ENCODE results near the gene CDK5RAP2.
"Not testable (repeated sequence)": the region's sequence is repeated elsewhere in the genome, so short reads cannot be mapped to it uniquely, and the experiment has no call there.

The CDK5RAP2 gene

DNA sequence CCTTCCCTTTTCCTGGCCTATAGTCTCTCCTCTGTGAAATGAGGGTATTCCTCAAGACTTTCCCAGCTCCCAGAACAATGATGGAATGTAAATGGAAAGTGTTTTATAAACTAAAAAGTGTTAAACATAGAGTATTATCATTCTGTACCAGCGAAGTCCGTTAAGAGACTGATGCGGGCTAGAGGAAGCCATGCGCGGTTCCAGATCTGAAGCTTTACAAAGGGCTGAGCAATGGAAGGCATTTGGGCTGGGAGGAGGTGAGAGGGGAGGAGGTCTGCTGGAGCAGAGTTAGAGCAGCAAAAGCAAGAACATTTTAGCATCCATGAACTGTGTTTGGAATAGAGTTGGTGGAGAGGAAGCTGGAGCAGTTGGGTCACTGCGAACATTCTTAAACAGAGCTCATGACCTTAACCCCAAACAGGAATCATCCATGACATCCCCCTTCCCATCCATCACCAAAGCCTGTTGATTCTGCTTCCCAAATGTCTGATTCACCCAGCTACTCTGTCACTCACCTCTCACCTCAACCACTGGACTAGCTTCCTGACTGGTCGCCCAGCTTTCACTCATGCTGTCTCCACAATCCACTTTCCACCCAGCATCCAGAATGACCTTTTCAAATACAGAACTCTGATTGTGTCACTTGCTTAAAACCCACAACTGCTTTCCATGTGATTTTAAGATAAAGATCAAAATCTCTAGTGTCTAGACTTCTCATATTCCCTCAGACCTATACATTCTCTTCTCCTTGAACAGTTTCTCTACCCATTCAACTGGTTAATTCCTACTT, 37.1 kb downstream of the CDK5RAP2 start:
- no peak for DNase-seq

DNA sequence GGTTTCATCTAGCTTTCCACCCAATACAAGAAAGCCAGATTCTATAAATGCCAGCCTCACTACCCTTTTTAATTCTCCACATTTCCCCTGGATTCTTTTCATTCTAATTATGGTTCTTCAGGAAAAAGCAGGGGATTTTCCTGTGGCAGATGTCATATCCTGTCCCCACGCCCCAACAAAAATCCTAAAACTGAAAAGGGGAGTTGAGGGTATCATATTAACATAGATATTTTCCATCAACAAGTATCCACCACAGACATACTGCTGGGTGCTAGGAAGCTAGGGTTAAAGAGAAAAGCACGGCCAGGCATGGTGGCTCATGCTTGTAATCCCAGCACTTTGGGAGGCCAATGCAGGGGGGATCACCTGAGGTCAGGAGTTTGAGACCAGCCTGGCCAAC, 38.0 kb downstream of the CDK5RAP2 start:
- DNase-seq = no peak

DNA sequence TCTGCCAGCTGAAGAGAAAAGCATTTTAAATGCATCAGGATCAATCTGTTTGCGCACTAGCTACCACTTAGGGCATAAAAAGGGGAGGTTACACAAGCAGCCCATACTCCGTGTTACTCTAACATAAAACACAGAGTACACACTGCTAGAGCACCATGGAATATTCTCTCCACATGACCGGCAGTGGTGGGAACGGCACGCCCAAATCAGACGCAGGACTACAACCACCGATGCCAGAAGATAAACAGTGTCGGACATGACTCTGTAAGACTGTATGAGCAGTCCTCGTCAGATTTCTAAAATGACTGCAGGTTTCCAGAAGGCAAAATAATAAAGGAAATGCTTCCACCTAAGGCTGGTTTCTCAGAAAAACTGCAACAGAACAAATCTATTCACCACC, 40.0 kb downstream of the CDK5RAP2 start:
- no peak for DNase-seq

GRCh38 chr9:120538339-120538738, 41.6 kb downstream of the CDK5RAP2 start:
- no peak for DNase-seq

DNA sequence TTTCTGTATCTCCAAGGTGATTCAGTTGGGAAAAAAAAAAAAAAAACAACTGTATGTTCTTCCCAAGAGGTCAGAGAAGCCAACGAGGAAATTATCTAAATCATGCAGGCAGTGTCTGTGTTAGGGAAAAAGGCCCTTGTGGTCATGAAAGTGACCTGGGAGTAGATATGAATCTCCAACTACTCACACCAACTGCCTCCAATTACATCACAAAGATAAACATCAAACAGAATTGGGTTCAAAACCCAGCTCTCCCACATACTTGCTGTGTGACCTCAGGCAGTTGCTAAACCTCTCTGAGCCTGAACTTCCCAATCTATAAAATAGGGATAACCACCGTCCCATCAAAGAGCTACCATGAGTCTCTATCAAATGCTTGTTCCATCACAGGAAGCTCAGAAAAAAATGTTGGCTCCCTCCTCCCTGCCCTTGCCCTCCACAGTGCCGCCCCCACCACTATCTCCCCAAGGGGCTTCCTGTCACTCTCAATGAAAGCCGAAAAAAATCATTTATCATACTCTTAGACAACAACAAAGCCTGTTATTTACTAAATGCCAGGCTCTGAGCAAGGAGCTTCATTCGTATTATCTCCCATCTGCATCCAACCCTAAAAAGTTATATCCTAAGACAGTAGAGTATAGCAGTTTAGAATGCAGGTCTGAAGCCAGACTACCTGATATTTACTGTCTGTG, 42.9 kb downstream of the CDK5RAP2 start:
- DNase-seq = no peak

DNA sequence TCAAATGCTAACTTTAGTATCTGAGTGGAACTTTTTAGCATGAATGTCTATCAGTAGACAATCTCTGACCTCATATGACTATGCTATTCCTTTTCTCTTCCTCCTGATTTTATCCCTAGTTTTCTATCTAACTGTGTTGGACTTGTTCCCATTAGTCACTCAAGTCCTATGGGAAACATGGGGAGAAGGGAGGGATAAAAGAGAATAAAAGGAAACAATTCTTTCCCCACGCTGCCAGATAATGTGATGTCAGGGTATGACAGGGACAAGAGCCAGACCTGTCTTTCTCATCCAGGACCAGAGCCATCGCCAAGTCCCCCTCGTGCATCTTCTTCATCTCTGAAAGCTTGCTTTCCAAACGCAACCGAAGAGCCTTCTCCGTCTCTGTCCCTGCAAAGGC, 43.9 kb downstream of the CDK5RAP2 start:
- no peak for DNase-seq

DNA sequence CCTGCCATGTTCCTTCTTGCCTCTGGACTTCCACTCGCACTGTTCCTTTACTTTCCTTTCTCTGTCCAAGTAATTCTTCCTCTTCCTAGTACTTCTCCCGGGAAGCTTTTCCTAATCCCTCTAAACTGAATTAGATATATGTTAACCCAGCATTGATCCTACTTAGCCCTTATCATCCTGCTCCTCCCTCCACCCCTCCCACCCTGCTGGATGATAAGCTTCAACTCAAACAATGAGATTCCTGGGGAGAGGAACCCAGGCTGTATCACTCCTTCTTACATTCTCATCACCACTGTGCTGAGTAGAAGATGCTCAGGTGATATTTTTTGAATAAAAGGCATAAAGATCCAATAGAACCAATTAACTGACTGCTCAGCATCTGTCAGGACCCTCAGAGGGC, 45.7 kb downstream of the CDK5RAP2 start:
- DNase-seq = no peak

DNA sequence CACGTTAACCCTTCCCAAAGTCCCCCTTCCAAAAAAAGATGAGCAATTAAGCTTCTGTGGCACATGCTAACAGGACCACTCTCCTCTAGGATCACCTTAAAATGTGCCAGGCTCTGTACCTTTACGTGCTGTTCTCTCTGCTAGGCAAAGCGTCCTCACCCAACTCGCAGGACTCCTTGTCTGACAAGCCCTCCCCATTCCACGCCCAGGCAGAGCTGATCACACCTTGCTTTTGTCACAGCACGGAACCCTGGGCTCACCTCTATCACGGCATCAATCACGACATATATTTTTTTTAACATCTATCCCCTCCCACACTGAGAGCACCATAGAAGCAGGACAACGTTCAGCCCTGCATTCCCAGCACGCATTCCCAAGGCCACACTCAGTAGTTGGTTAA, 47.1 kb downstream of the CDK5RAP2 start:
- DNase-seq = no peak

DNA sequence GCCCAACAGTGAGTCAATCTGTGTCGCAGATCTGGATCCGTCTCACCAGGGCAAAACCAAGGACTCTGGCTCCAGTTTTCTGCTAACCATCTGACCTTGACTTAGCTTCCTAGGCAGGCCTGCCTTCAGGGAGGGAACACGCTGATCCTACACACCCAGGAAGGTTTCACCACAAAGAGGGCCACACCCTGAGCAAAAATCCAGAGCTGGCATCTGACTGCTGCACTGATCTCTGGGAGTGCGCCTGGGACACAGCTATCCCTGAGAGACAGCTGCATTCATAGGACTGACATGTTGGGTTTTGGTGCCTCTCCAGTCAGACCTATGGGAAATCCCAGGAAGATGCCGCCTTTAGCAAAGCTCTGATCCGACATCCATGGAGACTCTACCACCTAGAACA, 47.5 kb downstream of the CDK5RAP2 start:
- no peak for DNase-seq

DNA sequence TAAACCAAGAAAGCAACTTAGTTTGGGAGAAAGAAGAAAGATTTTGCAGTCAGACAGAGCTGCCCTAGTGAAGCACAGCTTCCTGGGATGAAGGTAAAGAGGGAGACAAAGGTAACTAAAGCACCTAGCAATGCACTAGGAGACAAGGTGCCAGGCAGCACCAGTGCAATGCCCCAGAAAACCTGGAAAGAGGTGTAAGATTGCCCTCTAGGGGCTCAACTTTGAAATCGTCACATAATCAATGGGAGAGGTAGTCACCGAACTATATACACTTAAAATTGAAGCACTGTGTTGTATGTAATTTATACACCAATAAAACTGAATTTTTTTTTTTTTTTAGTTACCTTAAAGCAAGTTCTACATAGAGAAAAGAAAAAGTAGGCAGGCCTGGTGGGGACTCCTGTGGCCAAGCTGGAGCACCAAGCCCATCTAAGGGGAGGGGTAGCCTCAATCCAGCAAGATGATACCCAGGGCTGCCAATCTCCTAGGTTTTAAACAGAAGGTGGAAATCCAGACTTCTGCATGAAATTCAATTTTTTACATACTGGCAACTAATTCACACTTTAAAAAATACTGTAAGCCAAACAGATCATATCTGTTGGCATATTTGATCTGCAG, 48.2 kb downstream of the CDK5RAP2 start:
- no peak for DNase-seq

DNA sequence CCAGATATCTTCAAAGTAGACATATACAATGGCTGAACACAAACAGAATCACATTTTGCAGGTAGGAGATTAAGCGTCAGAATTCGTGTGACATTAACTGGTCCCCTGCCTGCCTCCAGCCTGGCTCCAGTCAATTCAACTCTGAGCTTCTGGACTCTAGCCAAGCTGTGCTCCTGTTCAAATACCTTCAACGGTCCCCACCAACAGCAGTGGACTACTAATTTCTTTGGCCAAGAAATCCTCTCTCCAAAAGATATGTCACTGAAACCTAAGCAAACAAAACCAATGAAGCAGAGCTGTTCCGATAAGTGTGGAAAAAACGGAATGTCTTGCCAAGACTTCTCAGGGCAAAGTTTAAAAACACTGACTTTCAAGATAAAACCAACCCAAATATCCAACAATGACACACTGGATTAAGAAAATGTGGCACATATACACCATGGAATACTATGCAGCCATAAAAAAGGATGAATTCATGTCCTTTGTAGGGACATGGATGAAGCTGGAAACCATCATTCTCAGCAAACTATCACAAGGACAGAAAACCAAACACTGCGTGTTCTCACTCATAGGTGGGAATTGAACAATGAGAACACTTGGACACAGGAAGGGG, 49.6 kb downstream of the CDK5RAP2 start:
- not testable (repeated sequence) for DNase-seq

DNA sequence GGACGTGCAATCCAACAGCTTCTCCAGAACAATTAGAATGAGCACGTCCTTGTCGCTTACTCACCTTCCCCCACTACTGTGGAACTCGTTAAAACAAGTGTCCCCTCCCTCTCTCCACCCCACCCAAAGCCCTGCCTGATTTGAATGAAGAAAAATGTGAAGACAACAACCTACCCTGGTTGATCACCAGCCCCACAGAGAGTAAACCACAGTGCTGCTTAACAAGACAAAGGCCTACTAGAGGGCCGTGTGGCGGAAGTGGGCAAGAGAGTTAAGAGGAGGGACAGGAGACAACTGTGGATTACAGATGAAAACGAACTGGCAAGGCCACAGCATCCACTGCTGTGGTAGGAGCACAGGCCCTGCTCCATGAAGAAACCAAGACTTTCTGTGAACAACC, 51.1 kb downstream of the CDK5RAP2 start:
- DNase-seq = no peak

DNA sequence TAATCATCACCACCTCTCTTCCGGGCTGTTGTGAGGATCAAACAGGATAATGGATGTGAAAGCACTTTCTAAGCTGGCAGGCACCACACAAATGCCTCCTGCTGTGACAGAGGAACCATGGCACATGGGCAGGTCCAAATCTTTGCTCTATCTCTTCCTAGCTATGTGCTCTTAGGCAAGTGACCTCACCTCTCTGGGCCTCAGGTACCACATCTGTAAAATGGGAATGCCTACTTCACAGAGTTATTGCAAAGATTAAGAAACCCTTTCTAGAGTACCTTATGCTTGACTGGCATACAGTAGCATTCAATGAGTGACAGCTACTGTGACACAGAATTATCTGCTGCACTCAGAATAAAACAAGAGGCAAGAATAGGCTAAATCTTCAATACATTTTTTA, 51.6 kb downstream of the CDK5RAP2 start:
- no peak for DNase-seq

GRCh38 chr9:120526534-120526933, 53.4 kb downstream of the CDK5RAP2 start:
- DNase-seq = no peak

- DNase-seq = no peak
These were observed 55.1 kb downstream of the CDK5RAP2 start for GRCh38 chr9:120524863-120525262.

DNA sequence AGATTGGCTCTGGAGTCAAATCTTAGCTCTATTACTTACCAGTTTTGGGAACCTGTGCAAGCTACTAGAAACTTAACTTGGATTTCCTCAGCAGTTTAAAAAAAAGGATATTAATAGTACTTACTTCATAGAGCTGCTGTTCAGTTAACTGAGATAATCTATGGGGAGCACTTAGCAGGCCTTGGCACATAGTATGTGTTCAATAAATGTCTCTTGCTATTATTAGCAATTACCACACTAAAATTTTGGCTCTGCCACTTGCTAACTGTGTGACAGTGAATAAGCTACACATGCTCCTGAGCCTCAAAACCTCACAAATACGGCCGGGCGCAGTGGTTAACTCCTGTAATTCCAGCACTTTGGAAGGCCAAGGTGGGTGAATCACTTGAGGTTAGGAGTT, 55.9 kb downstream of the CDK5RAP2 start:
- DNase-seq = no peak

- no peak for DNase-seq
These were observed 57.4 kb downstream of the CDK5RAP2 start for GRCh38 chr9:120522558-120522957.

GRCh38 chr9:120522032-120522431, 57.9 kb downstream of the CDK5RAP2 start:
- no peak for DNase-seq

- DNase-seq = no peak
These were observed 58.9 kb downstream of the CDK5RAP2 start for GRCh38 chr9:120521101-120521500.

DNA sequence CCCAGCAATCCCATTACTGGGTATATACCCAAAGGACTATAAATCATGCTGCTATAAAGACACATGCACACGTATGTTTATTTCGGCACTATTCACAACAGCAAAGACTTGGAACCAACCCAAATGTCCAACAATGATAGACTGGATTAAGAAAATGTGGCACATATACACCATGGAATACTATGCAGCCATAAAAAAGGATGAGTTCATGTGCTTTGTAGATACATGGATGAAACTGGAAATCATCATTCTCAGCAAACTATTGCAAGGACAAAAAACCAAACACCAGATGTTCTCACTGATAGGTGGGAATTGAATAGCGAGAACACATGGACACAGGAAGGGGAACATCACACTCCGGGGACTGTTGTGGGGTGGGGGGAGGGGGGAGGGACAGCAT, 64.0 kb downstream of the CDK5RAP2 start:
- DNase-seq = not testable (repeated sequence)

DNA sequence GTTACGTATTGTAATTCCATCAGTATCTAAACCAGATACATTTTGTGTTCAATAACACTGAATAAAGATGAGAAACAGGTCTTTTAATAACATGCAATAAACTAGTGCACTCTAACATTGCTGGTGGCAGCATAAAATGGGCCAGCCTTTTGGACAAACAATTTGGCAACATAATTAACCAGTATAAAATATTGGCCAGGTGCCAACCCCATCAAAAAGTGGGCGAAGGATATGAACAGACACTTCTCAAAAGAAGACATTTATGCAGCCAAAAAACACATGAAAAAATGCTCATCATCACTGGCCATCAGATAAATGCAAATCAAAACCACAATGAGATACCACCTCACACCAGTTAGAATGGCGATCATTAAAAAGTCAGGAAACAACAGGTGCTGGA, 64.5 kb downstream of the CDK5RAP2 start:
- DNase-seq = not testable (repeated sequence)

DNA sequence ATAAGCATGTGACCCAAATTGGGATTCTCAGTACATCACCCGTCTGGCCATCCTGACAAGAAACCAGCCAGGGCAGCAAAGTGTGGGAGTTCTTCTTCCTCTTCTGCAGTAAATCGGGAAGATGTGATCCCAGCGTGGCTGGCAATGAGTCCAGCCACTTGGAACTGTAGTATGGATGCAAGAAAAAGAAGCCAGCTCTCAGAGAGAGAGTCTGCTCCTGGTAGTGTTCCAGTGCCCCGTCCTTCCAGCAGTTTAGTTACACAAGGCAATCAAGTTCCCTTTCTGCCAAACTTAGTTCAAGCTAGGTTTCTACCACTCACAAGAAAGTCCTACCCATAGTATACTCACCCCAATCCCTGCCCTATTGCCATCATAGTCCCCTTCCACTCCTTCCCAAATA, 65.6 kb downstream of the CDK5RAP2 start:
- peak in 1 of 14 donors; percentile 2 for DNase-seq

- DNase-seq = no peak
These were observed 66.1 kb downstream of the CDK5RAP2 start for GRCh38 chr9:120513825-120514396.

Data from C1 segment of cervical spinal cord (tissue), 14 donors.